DND-41 (cell line): ENCODE measurements around the gene TCF7.

ENCODE experiments used
- CTCF ChIP-seq: IDR thresholded peaks from 2 replicates; pipeline ENCODE4 v1.5.1; 2012; ENCODE audit warnings: borderline replicate concordance, low read length, moderate library complexity, mild to moderate bottlenecking; ENCODE audit not compliant: poor library complexity, severe bottlenecking; ENCODE audit errors: extremely low read depth
- EZH2 ChIP-seq: IDR thresholded peaks from 3 replicates; pipeline ENCODE4 v1.6.1; 2012; ENCODE audit warnings: borderline replicate concordance, low read depth, mild to moderate bottlenecking, moderate library complexity, low read length, inconsistent platforms; ENCODE audit not compliant: severe bottlenecking

GRCh38 chr5:134122530-134122929 is 8.0 kb downstream of the TCF7 start:
- TF ChIP-seq CTCF (no peak), EZH2 (no peak)
